ENCODE measurements around the gene RHOT1.
"Not testable (repeated sequence)": the region's sequence is repeated elsewhere in the genome, so short reads cannot be mapped to it uniquely, and the experiment has no call there.

The RHOT1 gene

DNA sequence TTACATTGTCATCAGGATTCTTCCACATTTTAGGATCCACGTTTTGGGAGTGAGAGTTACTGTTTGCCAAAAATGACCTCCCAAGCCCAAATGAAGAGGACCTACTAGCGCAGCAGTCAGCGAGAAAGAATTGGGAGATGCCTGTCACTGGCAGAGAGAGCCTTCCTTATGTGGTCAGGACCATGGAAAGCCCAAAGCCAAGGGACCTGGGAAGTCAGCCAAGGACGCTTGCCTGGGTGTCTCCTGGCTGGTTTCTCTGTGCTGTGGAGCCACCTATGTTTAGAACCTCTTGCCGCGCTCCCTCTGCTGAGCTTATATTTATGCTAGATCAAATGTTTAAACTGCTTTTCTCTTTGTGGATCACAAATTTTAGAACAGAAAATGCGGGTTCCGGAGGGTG, 98.4 kb downstream of the RHOT1 start:
- DNase-seq, result no peak

DNA sequence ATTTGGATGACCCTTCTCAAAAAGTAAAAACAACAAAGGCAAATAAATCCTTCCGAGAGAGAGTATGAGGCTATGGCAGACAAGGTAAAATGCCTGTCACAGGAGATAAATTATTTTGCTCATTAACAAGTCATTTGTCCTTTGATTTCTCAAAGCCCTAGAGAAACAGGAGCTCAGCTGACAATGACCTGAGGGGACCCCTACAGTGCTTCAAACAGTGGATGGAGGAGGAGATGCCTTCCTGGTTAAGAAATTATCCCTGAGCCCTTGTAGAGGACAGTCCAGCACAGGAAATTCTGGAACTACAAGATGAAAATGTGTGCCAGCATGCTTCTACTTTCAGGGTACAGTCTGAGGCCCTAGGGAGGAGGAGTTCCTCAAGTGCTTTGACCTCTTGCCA, 99.3 kb downstream of the RHOT1 start:
- DNase-seq, result no peak

DNA sequence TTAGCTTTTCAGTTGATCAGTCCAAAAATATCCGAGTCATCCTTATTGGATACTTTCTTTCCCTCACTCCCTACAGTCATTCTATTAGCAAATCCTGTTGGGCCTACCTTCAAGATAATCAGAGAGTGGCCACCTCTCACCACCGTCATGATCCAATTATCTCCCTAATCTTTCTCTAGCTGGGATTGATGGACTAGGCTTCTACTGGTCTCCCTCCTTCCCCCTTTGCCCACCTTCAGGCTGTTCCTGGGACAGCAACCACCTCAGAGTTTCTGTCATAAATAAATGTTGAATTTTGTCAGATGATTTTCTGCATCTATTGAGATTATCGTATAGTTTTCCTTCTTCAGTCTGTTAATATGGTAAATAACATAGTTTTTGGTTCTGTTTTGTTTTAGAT, 107.2 kb downstream of the RHOT1 start:
- no peak for DNase-seq

DNA sequence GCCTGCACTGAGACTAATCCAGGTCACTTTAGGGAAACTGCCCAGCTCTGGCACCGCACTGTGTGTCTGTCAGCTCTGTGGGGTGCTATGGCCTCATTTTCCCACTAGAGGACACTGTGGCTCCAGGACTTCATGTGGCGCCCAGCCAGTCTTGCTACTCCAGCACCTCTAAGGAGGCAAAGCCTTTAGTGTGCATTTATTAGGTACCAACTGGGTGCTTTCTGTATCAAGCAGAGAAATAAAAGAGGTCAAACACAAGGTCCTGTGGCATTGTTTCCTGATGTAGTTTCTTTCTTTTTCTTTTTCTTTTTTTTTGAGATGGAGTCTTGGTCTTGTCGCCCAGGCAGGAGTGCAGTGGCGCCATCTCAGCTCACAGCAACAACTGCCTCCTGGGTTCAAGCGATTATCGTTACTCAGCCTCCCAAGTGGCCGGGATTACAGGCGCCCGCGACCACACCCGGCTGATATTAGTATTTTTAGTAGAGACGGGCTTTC, 110.9 kb downstream of the RHOT1 start:
- DNase-seq, result peak; percentile 53 to 62

DNA sequence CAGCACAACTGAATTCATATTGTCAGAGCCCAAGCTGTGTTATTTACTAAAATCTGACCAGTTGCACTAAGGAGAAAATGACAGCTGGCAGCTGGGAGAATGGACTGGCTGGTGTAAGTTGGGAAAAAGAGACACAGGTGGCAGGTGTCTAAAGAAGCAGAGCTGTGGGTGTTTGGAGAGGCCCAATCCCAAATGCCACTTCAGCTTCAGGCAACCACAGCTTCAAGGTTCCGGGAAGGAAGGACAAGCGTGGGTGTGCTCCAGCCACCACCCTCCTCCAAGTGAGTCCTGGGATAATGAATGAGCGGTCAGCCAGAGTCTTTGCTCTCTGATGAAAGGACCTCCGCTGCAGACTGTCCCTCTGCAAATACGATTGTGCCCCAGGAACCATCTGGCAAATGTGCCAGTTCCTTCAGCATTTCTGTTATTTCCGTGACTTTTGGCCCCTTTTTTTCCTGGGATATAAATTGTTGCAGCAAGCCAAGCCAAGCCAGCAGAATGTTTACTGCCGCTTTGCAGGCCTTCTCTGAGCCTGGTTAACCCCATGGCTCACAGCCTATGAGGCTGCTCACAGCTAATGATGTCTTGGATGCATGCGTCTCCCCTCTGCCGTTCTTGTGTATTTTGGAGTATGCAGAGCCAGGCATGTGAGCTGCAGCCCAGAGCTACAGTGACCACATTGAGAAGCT, 113.9 kb downstream of the RHOT1 start:
- peak in 1 of 2 experiments; percentile 23 for DNase-seq

DNA sequence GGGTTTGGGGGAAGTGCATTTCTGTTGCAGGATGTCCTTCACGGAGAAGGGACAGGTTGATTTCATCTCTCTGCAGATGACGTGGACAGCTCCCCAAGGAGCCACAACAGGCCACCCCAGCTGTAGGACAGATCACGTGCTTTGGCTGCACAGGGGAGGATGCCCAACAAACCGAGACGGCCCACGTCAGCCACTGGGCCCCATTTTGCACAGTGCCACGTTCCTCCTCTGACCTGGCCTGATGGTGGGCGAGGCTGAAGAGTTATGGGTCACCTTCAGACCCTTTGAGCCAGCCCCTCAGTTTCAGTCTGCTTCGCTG, 114.4 kb downstream of the RHOT1 start:
- no peak for DNase-seq

DNA sequence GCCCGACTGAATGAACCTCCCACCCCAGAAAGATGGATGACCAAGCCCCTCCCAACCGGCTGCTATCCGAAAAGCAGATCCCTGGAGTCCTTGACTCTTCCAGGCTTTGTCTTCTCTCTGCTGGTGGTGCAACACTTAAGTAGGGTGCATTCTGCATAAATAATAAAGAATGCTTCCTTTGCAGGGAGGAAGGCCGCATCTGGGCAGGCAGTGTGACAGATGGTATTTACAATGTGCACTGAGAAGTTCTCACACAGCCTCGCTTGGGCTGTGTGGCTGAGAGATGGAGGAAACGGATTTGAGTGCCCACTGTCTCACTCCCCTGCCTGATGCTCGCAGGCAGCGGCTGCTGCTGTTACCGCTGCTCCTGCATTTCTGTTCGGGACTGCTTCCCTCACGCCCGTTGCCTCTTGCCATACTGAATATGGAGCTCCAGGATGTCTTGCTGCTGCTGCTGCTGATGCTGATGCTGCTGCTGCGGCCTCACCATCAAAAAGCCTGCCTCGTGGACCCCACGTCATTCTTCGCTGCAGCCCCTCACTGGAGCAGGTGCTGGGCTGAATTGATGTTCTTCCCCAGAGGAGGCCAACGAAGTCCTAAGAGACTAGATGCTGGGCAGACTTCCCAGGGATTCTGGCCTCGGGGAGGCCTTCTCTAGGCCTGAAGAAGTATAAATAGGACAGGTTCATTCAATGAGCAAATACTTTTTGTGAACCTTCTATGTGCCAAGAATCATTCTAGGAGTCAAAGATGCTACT, 116.3 kb downstream of the RHOT1 start:
- peak; percentile 43 to 63 for DNase-seq

DNA sequence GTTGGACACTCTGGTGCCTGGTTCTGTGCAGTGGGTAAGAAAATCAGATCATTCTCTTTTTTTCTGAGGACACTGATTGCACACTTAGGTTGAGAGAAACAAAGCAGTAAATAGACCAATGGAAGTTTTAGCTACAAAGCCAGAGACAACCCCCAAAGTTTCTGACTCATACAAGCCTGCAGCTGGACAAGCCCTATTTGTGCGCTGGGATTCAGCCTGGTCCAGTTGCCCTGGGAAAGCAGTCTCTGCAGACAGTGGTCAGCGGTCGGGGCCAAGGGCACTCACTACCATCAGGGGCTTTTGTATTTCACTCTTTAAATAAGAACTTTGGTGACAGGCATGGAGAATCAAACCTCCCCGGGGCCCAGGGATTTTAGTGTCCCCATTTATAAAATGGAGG, 117.3 kb downstream of the RHOT1 start:
- DNase-seq, result no peak

DNA sequence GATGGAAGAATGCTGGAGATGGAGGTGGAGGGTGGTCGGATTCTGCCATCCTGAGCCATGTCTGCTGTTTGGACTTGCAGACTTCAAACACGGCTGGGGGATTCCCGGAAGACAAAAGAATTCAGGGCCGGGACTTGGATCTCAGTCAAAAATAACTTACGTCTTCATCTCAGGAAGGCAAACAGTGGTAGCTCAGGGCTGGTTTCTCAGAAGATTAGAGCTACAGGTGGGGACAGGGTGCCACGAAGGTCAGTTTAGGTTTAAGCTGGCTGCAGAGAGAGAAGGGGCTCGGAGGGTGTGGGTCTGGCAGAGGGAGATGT, 119.1 kb downstream of the RHOT1 start:
- no peak for DNase-seq

DNA sequence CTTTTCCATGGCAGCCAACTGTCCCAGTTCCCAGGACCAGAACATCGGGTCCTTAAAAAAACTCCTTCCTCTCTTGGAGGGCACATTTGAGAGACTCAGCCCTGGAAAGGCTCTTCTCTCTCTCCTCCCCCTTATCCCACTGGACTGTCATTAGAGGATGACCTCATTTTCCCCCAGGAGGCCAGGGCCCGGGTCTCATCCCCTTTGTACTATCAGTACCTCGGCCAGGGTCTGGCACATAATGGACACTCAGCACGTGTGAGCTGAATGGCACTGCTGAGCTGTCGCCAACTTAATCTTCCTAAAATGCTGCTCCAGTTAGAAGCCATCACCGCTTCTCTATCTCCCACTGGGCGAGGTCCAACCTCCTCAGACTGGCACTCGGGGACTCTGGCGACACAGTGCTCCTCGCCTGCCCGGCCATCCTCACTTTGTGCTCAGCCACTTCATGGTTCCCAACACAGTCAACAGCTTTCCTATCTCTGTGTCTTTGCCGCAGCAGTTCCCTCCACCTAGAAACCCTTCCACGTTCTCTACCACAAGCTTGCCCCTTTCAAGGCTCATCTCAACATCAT, 119.7 kb downstream of the RHOT1 start:
- DNase-seq, result no peak

DNA sequence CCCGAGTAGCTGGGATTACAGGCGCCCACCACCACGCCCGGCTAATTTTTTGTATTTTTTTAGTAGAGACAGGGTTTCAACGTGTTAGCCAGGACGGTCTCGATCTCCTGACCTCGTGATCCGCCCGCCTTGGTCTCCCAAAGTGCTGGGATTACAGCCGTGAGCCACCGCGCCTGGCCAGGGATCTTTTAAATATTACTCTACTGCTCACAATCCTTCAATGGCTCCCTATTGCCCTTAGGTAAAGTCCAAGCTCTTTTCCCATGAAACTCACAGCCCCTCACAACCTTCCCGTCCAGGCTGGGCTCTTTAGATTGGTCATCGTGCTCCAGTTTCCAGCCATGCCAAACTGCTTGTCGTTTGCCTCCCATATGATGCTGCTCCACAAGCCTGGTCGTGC, 121.2 kb downstream of the RHOT1 start:
- DNase-seq, result not testable (repeated sequence)

DNA sequence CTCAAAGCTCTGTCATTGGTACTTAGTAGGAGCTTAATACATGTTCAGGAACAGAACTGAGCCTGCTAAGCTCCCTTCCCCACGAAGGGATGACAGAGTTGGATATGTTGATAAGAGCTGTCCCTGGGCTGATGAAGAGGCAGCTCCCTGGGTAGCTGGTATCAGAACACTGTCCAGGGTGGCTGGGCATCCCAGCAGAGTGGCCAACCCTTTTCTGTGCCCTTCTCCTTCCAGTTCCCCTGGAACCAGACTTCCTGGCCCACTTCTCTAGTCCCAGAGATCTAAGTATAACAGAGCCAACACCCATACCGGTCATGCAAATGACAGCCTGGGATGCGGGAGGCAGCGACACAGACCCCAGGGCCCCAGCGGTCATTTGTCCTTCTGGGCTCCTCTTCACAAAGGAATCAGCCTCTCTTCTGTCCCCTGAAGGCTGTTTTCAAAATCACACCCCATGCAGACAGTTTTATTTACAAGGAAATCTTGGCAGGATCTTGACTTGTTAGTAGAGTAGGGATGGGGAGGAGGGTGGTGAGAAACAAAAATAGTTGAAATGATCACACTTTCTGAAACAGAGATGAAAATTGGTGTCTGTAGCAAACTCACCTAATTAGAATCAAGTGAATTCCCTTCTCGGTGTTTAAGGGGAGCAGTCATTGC, 122.0 kb downstream of the RHOT1 start:
- no peak for DNase-seq

DNA sequence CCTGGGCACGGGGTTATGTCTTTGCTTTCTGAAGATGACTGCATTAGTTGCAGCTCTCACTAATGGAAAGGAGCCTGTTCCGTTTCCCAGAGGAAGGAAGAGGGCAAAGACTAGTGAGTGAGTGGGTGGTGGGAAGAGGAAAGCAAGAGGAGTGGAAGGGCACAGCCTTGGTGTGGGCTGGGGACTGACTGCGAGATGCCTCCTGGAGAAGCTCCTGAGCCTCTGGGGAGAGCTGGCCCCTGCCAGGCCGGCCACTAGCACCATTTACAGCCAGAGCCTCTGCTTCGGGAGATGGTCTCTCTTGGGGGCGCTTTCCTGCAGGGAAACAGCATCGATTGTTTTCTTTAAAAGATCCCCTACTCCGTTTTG, 122.5 kb downstream of the RHOT1 start:
- no peak for DNase-seq

DNA sequence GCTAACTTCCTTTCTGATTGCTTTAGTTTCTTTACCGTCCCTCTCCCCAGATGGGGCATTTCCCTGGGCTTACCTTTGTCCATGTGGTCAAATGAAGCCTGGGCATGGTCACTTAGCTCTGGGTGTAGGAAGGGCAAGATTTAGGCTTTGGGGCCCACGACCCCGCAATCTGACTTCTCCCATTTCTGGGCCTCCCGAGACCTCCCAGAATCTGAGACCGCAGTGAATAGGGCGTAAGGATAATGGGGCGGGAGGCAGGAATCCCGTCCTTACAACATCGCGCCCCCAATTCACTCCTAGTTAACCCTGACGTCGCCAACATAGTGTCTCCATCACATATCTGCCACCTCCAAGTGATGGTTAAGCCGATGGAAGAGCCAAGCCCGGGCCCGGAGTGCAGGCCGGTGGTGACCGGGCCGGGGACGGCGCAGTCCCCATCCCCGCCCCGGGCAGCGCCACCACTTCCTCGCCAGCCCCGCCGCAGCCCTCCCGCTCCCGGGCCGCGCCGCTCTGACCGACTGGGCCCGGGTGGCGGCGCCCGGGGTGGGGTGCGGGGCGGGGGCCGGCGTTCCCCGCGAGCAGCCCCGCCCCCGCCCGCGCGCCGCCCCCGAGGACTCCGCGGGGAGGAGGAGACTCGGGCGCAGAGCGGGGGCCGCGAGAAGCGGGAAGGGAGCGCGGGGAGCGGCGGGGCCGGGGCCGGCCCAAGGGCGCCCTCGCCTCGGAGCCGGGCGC, 123.1 kb downstream of the RHOT1 start, which contains the start of gene RHBDL3:
RHBDL3 (plus strand) TSS at position 641 of the 732 bp plus-strand sequence. CDS start 358 bp downstream, outside the sequence.
- DNase-seq, result no peak

DNA sequence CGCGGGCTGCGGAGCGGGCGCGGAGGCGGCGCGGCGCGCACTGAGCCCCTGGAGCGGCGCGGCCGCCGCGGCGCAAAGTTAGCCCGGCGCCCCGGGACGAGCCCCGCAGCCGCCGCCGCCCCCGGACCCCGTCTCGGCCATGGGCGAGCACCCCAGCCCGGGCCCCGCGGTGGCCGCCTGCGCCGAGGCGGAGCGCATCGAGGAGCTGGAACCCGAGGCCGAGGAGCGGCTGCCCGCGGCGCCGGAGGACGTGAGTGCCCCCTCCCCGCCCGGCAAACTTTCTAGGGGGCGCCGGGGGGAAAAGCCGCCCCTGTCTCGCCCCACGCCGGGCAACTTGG, 123.7 kb downstream of the RHOT1 start:
- DNase-seq, result no peak

DNA sequence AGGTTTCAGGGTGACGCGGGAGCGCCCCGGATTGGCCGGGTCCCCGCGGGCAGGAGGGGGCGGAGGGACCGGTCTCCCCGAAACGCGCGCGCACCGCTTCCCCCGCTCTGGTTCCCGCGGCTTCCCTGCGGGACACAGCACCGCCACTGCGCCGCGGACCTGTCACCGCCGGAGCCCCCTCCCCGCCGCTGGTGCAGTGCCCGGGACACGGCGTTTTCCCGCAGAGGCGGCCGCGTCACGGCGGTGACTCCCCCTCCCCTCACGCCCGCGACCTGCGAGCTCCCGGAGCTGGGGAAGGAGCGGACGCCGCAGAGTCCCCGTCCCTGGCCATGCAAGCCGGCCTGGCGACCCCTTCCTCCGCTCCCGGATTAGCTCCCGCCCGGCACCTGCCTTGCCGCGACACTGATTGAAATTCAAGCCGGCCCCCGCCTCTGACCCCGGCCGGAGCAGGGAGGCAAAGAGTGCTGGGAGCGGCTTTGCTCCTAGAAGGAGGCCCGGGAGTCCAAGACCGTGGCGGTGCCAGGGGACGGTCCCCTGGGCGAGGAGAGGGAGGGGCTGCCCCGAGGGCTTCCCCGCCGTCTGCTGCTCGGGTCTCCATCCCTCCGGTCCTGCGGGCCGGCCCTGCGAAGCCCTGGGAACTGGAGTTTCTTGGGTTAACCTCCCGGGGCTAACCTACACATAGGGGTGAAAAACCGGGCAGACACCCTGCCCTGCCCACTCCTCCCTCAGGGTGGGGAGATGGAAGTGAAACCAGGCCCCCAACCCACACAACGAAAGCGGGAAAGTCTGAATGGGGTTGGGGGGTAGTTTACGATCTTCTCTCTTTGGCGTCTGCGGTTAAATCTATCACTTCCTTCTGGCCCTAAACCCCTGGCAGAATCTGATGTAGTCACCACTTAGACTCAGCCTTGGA, 124.3 kb downstream of the RHOT1 start:
- no peak for DNase-seq

DNA sequence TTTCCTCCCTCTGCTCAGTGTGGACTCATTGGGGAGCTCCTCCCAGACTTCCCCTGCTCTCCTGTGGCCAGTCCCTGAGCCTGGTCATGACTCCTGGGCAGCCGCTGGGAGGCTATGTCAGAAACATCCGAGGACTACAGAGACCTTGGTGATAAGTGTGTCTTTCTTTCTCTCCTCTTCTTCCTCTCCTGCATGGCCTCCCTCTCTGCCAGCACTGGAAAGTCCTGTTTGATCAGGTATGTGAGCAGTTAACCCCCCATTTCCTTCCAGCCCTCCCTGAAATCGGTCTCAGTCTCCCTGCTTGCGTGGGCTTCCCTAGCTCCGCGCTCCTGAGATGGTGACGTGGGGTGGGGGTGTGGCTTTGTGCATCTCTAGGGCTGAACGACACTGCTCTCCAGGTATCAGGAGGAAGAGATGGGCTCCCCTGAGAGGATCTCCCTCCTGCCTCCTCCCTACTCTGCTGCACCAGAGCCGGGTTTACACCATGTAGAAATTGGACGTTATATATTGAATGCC, 125.4 kb downstream of the RHOT1 start:
- no peak for DNase-seq

DNA sequence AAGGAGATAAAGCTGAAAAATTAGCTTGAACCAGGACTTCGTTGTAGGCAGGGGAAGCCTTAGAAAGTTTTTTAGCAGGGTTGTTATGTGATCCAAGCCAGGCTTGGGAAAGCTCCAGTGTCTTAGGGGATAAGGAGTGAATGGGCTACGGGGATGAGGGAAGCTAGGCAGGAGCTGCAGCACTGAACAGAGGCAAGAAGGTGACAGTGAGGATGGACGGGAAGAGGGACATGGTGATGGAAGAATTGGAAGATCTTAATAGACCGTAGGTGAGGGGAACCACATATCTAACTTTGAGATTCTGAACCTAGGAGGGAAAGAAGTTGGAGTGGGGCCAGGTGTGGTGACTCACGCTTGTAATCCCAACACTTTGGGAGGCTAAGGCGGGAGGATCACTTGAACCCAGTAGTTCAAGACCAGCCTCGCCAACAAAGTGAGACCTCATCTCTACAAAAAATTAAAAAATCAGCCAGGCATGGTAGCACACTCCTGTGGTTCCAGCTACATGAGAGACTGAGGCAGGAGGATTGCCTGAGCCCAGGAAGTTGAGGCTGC, 126.5 kb downstream of the RHOT1 start:
- no peak for DNase-seq

DNA sequence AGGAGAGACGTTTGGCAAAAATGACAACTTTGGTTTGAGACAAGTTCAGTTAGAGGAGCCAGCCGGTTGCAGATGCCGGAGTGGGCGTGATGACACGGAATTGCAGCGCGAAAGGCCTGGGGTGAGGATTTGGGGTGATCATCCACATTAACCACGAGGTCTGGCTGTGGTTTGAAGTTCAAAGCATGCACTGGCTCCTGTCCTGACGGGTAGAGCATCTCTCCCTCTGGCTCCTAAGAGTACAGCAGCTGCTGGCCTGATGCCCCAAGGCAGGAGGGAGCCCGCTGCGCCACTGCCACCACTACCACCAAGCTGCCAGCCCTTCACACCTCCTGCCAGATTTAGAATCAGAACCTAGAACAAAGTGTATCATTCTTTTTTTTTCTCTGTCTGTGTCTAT, 127.1 kb downstream of the RHOT1 start:
- no peak for DNase-seq

DNA sequence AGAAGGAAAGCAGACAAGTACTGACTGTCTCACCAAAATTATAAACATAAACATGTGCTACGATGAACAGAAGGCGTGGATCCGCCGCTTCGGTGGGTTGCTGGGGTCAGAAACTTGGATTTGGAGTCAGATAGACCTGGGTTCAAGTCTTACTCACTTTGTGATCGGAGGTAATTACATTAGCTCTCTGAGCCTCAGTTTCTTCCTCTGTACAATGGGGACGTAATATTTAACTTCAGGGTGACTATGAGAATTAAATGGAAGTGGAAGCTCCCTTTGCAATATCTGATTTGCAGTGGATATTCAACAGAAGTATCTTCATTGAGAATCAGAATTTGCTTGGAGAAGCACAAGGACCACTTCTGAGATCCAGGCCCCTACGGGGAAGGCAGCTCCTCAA, 129.5 kb downstream of the RHOT1 start:
- DNase-seq, result no peak

DNA sequence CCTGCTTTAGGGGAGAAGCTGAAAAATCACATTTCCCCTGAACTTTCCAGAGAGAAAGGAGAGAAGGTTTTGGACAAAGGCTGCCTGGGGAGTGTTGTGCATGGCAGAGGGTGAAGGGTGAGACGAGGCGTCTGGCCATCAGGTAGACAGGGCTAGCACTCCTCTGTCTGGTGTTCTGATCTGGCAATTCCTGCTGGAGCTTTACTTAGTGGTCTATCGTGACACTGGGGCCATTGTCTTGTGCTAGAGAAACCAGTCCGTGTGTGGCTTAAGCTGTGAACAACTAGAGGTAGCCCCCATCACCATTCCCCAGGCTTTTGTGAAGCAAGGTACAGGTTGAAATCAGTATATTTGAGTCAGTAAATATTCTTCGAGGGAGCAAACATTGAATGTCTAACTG, 131.8 kb downstream of the RHOT1 start:
- no peak for DNase-seq

DNA sequence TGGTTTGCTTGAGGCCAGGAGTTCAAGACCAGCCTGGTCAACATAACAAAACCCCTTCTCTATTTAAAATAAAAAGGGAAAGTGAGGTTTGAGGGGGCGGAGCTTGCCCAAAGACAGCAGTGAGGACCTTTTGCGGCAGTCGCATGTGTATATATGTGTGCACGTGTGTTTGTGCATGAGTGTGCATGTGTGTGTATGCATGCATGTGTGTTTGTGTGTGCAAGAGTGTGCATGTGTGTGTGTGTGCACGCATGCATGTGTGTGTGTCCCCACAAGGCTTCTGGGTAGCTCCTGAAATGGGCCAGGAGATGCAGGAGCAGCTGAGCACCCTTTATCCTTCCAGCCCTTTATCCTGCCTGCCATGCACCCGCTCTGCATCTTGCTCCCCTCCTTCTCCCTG, 132.3 kb downstream of the RHOT1 start:
- no peak for DNase-seq
